HCT116 (cell line): ENCODE results near the gene GPC5.

Experiments used
- CEBPB ChIP-seq: IDR thresholded peaks from 2 replicates; pipeline ENCODE4 v1.6.1; 2012; ENCODE audit warnings: low read depth
- CTCF ChIP-seq, 3 experiments: fragments of 200-600 bp in 1 of 3; sonication (generic) in 1 of 3; IDR thresholded peaks in 2 of 3; conservative IDR thresholded peaks in 1 of 3; 2 replicates each; pipeline ENCODE4 v1.5.1; 2012 to 2017; ENCODE audit warnings: low read depth in 2 of 3, low read length in 2 of 3, antibody characterized with exemption in 1 of 3, borderline replicate concordance in 1 of 3, control low read depth in 1 of 3, mild to moderate bottlenecking in 1 of 3, mixed read lengths in 1 of 3, mixed run types in 1 of 3, moderate library complexity in 1 of 3; ENCODE audit not compliant: insufficient read depth in 1 of 3
- EGR1 ChIP-seq: IDR thresholded peaks from 2 replicates; pipeline ENCODE4 v1.6.1; 2012; ENCODE audit warnings: low read depth
- EZH2 ChIP-seq: fragments of 200-600 bp; sonication (generic); IDR thresholded peaks from 2 replicates; pipeline ENCODE4 v1.6.1; 2017; ENCODE audit warnings: antibody characterized with exemption, mixed run types
- JUND ChIP-seq: IDR thresholded peaks from 2 replicates; pipeline ENCODE4 v1.6.1; 2012
- MAX ChIP-seq: IDR thresholded peaks from 2 replicates; pipeline ENCODE4 v1.6.1; 2012
- POLR2A ChIP-seq: IDR thresholded peaks from 2 replicates; pipeline ENCODE4 v1.7.0; 2011; ENCODE audit warnings: borderline replicate concordance; ENCODE audit not compliant: insufficient read depth, insufficient read length; ENCODE audit errors: extremely low read depth
- POLR2AphosphoS5 ChIP-seq: IDR thresholded peaks from 2 replicates; pipeline ENCODE4 v1.6.1; 2011; ENCODE audit warnings: mild to moderate bottlenecking, low read depth, low read length, moderate library complexity
- REST ChIP-seq: IDR thresholded peaks from 2 replicates; pipeline ENCODE4 v1.6.1; 2012; ENCODE audit warnings: low read depth
- YY1 ChIP-seq: IDR thresholded peaks from 2 replicates; pipeline ENCODE4 v1.6.1; 2011; ENCODE audit warnings: low read length, low read depth, moderate library complexity, mild to moderate bottlenecking; ENCODE audit not compliant: insufficient replicate concordance; ENCODE audit errors: extremely low read depth
- ZBTB33 ChIP-seq: IDR thresholded peaks from 2 replicates; pipeline ENCODE4 v1.6.1; 2011; ENCODE audit warnings: mild to moderate bottlenecking, low read length, moderate library complexity; ENCODE audit not compliant: insufficient replicate concordance; ENCODE audit errors: extremely low read depth
- ZNF274 ChIP-seq: fragments of 200-500 bp; sonication (Bioruptor generic); IDR thresholded peaks from 2 replicates; pipeline ENCODE4 v1.6.1; 2014; ENCODE audit warnings: mild to moderate bottlenecking, low read depth, low read length, inconsistent platforms

- TF ChIP-seq POLR2A (no peak), CEBPB (no peak), YY1 (no peak), CTCF (IDR thresholded peaks at IDR 0.05 in 2 of 3, conservative IDR thresholded peaks at IDR 0.05 in 1 of 3; ENCODE audit: borderline replicate concordance in 1 of 3, insufficient read depth in 1 of 3, low read depth in 2 of 3, low read length in 2 of 3) (no peak), ZBTB33 (no peak), EZH2 (no peak), POLR2AphosphoS5 (no peak), REST (no peak), MAX (no peak), ZNF274 (no peak), EGR1 (no peak), JUND (no peak)
These were observed 1474.6 kb downstream of the GPC5 start for GRCh38 chr13:92873029-92873428.
